Measurements from ENCODE around the gene VAV1.

DNA sequence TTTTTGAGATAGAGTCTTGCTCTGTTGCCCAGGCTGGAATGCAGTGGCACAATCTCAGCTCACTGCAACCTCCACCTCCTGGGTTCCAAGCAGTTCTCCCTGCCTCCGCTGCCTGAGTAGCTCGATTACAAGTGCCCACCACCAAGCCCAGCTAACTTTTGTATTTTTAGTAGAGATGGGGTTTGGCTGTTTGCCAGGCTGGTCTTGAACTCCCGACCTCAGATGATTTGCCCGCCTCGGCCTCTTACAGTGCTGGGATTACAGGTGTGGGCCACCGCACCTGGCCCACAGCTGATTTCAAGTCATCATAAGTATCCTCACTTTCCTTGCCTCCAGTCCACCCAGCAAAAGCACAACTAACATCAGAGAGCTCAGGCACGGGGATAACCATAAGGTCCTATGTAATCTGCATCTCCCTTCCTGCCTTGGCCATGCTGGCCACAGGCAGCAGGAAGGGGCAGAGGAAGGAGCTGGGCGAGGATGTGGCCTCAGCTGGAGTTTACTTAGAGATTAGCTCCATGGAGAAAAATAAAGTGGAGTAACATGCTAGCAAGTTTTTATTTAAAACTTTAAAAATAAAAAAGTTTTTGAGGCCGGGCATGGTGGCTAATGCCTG, 91.9 kb downstream of the VAV1 start:
- TF ChIP-seq EZH2 (IDR thresholded peaks at IDR 0.05; ENCODE audit: borderline replicate concordance, insufficient read depth, low read length, poor library complexity, severe bottlenecking) (no peak), MXI1 (conservative IDR thresholded peaks at IDR 0.05; ENCODE audit: poor library complexity, severe bottlenecking) (no peak)
